ENCODE data around the gene TXLNG. TPM values are rescaled to one million over a fixed set of nuclear protein-coding genes. Genes with fewer than 3 reads are reported as not detected.

TXLNG gene
- total and polyA plus RNA-seq, 2 of the 4 experiments (the other 2 are of a cell fraction) = 7.0 to 9.7 TPM

- no peak overlapping the region for H3K14ac ChIP-seq (replicated peaks; ENCODE audit: low read depth, low read length)
- no TSS peak for BruUV-seq (replicated peaks)
- H3K36me3 ChIP-seq (ENCODE audit: control insufficient read depth, insufficient read depth, low read length) = no peaks in the 10 kb centered on the region
- no peak overlapping the region for H4K5ac ChIP-seq (ENCODE audit: low read depth, low read length)
- H3K9me1 ChIP-seq (ENCODE audit: insufficient read depth, low read length) = no peaks in the 10 kb centered on the region
- no peaks in the 10 kb centered on the region for H3K9me3 ChIP-seq (ENCODE audit: control insufficient read depth, insufficient read depth, low read length)
- dilution Hi-C loops (cut with HindIII; ENCODE audit: low sequenced_read_pairs, unreplicated experiment) (no loop called here), in situ Hi-C loops (cut with MboI; ENCODE audit: low sequenced_read_pairs) (no loop called here), intact Hi-C loops (cut with micrococcal nuclease) (loop anchor here (1.0 kb wide), 1 partner anchor 163 kb away; no protein-coding TSS in a partner anchor)
- H3K4me2 ChIP-seq (ENCODE audit: low read depth, low read length) = peak overlapping the region; percentile 59
- H2AK5ac ChIP-seq (ENCODE audit: low read depth, low read length) = no peak overlapping the region
- CTCF ChIA-PET = interaction anchor here (0.5 to 4.3 kb wide), 17 partner anchors 9 to 171 kb away, joined by 3 to 25 read pairs (median 4); no protein-coding TSS in a partner anchor
- H3K56ac ChIP-seq (ENCODE audit: extremely low read depth, insufficient read depth, low read length) = no peak overlapping the region
- H2BK5ac ChIP-seq (ENCODE audit: low read depth, low read length, poor library complexity, severe bottlenecking) = no peak overlapping the region
- H3K27me3 ChIP-seq (ENCODE audit: control insufficient read depth, insufficient read depth, low read length) = peaks cover 17% of the 10 kb centered on the region
- H4K20me1 ChIP-seq (ENCODE audit: insufficient read depth, low read length) = no peaks in the 10 kb centered on the region
- peak overlapping the region; percentile 1 for H3K9ac ChIP-seq (ENCODE audit: low read depth, low read length)
- POLR2A ChIA-PET (ENCODE audit: unreplicated experiment) = no interaction called here
- TF ChIP-seq CTCF (conservative IDR thresholded peaks at IDR 0.05; ENCODE audit: low read depth, low read length) (peak; percentile 71), MAFK (IDR thresholded peaks at IDR 0.05; ENCODE audit: low read depth, low read length) (peak; percentile 76), SMC3 (IDR thresholded peaks at IDR 0.05; ENCODE audit: low read depth, low read length) (peak; percentile 49; the same call in 1 of the 2 replicates), CEBPB (IDR thresholded peaks at IDR 0.05; ENCODE audit: low read depth, low read length) (no peak), RAD21 (IDR thresholded peaks at IDR 0.05; ENCODE audit: low read length) (peak; percentile 58), CHD1 (IDR thresholded peaks at IDR 0.05; ENCODE audit: low read depth, low read length) (no peak)
- H2AFZ ChIP-seq (replicated peaks; ENCODE audit: low read length, poor library complexity) = peak overlapping the region; percentile 91
- no peak overlapping the region for H2BK20ac ChIP-seq (ENCODE audit: low read depth, low read length)
- H3K27ac ChIP-seq (ENCODE audit: insufficient read depth, low read length) = no peak overlapping the region
- peak; percentile 64 for DNase-seq
- peak overlapping the region; percentile 30; the same call in 1 of the 2 replicates for H2BK120ac ChIP-seq (ENCODE audit: low read depth, low read length)
- H3K23ac ChIP-seq (ENCODE audit: low read depth, low read length) = no peak overlapping the region
- no peaks in the 10 kb centered on the region for H3K79me1 ChIP-seq (ENCODE audit: low read depth in 1 of 2, low read length in 2 of 2)
- no peak overlapping the region; the same call in 1 of the 2 replicates for H3K4ac ChIP-seq (ENCODE audit: low read depth, low read length)
- H3K4me3 ChIP-seq (ENCODE audit: insufficient read depth, low read depth, low read length) = peak overlapping the region; percentile 37
- no peak overlapping the region for H2BK15ac ChIP-seq (ENCODE audit: low read depth, low read length)
- peak overlapping the region in 1 of 2 experiments; percentile 43; a peak in 1 of 4 replicates for H4K8ac ChIP-seq (ENCODE audit: low read depth in 2 of 2, low read length in 2 of 2)
- H4K91ac ChIP-seq (ENCODE audit: insufficient read depth, low read depth, low read length) = no peak overlapping the region
- 0 out of 2 replicates have a peak, but pooled peaks cover 2% of the 10 kb centered on the region for H3K4me1 ChIP-seq (ENCODE audit: control insufficient read depth, insufficient read depth, low read length)
- WGBS, 2 experiments (ENCODE audit: extremely low coverage in 2 of 2, insufficient read length in 1 of 2) = 19% methylated on average over 11 of the region's 27 CpGs; no CpG with 5 or more reads in 1 of the 2 experiments
- ATAC-seq (ENCODE audit: low read depth) = peak; percentile 90
- peak overlapping the region; percentile 71 for H2AK9ac ChIP-seq (replicated peaks; ENCODE audit: low read depth, low read length, poor library complexity)
- H3K18ac ChIP-seq (ENCODE audit: low read depth, low read length) = no peak overlapping the region
Observed at GRCh38 chrX:16882702-16883486, 96.6 kb downstream of the TXLNG start.

Measured in IMR-90 (cell line).